GM19372 (cell line): ENCODE results near the gene CELF1.

Experiments
- ATAC-seq: cut with Tn5 transposase; IDR thresholded peaks from one replicate; pipeline ENCODE4 v1.9.1; 2021; ENCODE audit warnings: mild to moderate bottlenecking, low read depth, moderate library complexity; ENCODE audit not compliant: unreplicated experiment

Gene CELF1

GRCh38 chr11:47514825-47515647, 37.9 kb downstream of the CELF1 start:
- no peak for ATAC-seq

- no peak for ATAC-seq
Observed at GRCh38 chr11:47512701-47513100, 40.2 kb downstream of the CELF1 start.

- ATAC-seq: no peak
Observed at GRCh38 chr11:47511917-47512316, 41.0 kb downstream of the CELF1 start.

- no peak for ATAC-seq
Observed at GRCh38 chr11:47510209-47510608, 42.7 kb downstream of the CELF1 start.

GRCh38 chr11:47509077-47509536, 43.8 kb downstream of the CELF1 start:
- no peak for ATAC-seq

- ATAC-seq: no peak
Observed at GRCh38 chr11:47508240-47508957, 44.5 kb downstream of the CELF1 start.

- ATAC-seq: no peak
Observed at GRCh38 chr11:47507563-47508239, 45.2 kb downstream of the CELF1 start.

GRCh38 chr11:47506795-47507562, 46.0 kb downstream of the CELF1 start:
- no peak for ATAC-seq

GRCh38 chr11:47506373-47506772, 46.6 kb downstream of the CELF1 start:
- ATAC-seq: no peak

GRCh38 chr11:47504910-47505309, 48.0 kb downstream of the CELF1 start:
- no peak for ATAC-seq

- ATAC-seq: no peak
Observed at GRCh38 chr11:47503227-47503626, 49.7 kb downstream of the CELF1 start.

GRCh38 chr11:47502767-47503166, 50.2 kb downstream of the CELF1 start:
- ATAC-seq: no peak

GRCh38 chr11:47501101-47501500, 51.8 kb downstream of the CELF1 start:
- ATAC-seq: no peak

GRCh38 chr11:47500121-47500520, 52.8 kb downstream of the CELF1 start:
- ATAC-seq: no peak

- no peak for ATAC-seq
Observed at GRCh38 chr11:47499614-47500013, 53.3 kb downstream of the CELF1 start.

GRCh38 chr11:47499161-47499560, 53.8 kb downstream of the CELF1 start:
- no peak for ATAC-seq

GRCh38 chr11:47498584-47499152, 54.3 kb downstream of the CELF1 start:
- no peak for ATAC-seq

GRCh38 chr11:47498149-47498548, 54.8 kb downstream of the CELF1 start:
- ATAC-seq: no peak

GRCh38 chr11:47496808-47497207, 56.1 kb downstream of the CELF1 start:
- no peak for ATAC-seq

GRCh38 chr11:47495856-47496217, 57.1 kb downstream of the CELF1 start:
- no peak for ATAC-seq
